IMR-90 (cell line): Measurements from ENCODE around the gene C11orf21. TPM values are rescaled to one million over a fixed set of nuclear protein-coding genes. Genes with fewer than 3 reads are reported as not detected.

Experiments
- ATAC-seq: fragments of 200-7000 bp; cut with Tn5 transposase; 2 replicates; pipeline ENCODE4 v1.9.1; 2020; ENCODE audit warnings: low read depth, mild to moderate bottlenecking, moderate library complexity
- BruUV-seq: library from RNA; stranded (reverse); fragments of 400-500 nt; replicated peaks from 2 replicates; lab custom pipeline; 2021; lab: Mats Ljungman, UMichigan
- CTCF ChIA-PET: fragments of 300-600 bp; formaldehyde crosslinking; extraction: SDS; loops from one replicate; lab custom pipeline; 2021; ENCODE audit warnings: antibody characterized with exemption; lab: Yijun Ruan, JAX
- POLR2A ChIA-PET: fragments of 300-600 bp; sonication (Branson Sonifier 250); formaldehyde crosslinking; loops from one replicate; lab custom pipeline; 2022; ENCODE audit warnings: antibody characterized with exemption; ENCODE audit not compliant: unreplicated experiment; lab: Charles Lee
- DNase-seq: peaks from one replicate; pipeline ENCODE4 v3.0.0; 2013
- H2AFZ ChIP-seq: replicated peaks from 2 replicates; pipeline ENCODE3; 2013; ENCODE audit warnings: low read length, mild to moderate bottlenecking; ENCODE audit not compliant: poor library complexity
- H2AK5ac ChIP-seq: 2 replicates; pipeline ENCODE4 v1.6.1; 2013; ENCODE audit warnings: low read depth, low read length, inconsistent platforms
- H2AK9ac ChIP-seq: replicated peaks from 2 replicates; pipeline ENCODE3; 2013; ENCODE audit warnings: mild to moderate bottlenecking, low read depth, low read length, moderate library complexity; ENCODE audit not compliant: poor library complexity
- H2BK120ac ChIP-seq: 2 replicates; pipeline ENCODE4 v1.6.1; 2013; ENCODE audit warnings: low read depth, low read length, inconsistent platforms
- H2BK15ac ChIP-seq: 3 replicates; pipeline ENCODE4 v1.6.1; 2013; ENCODE audit warnings: low read depth, low read length, inconsistent platforms
- H2BK20ac ChIP-seq: 2 replicates; pipeline ENCODE4 v1.6.1; 2013; ENCODE audit warnings: low read depth, mild to moderate bottlenecking, inconsistent platforms, low read length, moderate library complexity
- H2BK5ac ChIP-seq: 2 replicates; pipeline ENCODE4 v1.6.1; 2013; ENCODE audit warnings: mild to moderate bottlenecking, low read depth, low read length, inconsistent platforms; ENCODE audit not compliant: poor library complexity, severe bottlenecking
- H3K14ac ChIP-seq: replicated peaks from 2 replicates; pipeline ENCODE4 v1.6.1; 2013; ENCODE audit warnings: low read depth, low read length, inconsistent platforms
- H3K18ac ChIP-seq: 2 replicates; pipeline ENCODE4 v1.6.1; 2013; ENCODE audit warnings: low read depth, low read length, control low read depth
- H3K23ac ChIP-seq: 2 replicates; pipeline ENCODE4 v1.6.1; 2013; ENCODE audit warnings: low read depth, low read length, inconsistent platforms
- H3K27ac ChIP-seq: 2 replicates; pipeline ENCODE4 v1.5.1; 2013; ENCODE audit warnings: mild to moderate bottlenecking, control low read depth, low read length; ENCODE audit not compliant: insufficient read depth
- H3K27me3 ChIP-seq: 2 replicates; pipeline ENCODE4 v1.6.1; 2013; ENCODE audit warnings: low read length; ENCODE audit not compliant: control insufficient read depth, insufficient read depth
- H3K36me3 ChIP-seq: 2 replicates; pipeline ENCODE4 v1.6.1; 2013; ENCODE audit warnings: low read length, mixed read lengths; ENCODE audit not compliant: control insufficient read depth, insufficient read depth
- H3K4ac ChIP-seq: 2 replicates; pipeline ENCODE4 v1.6.1; 2013; ENCODE audit warnings: low read depth, low read length, inconsistent platforms
- H3K4me1 ChIP-seq: 2 replicates; pipeline ENCODE4 v1.6.1; 2013; ENCODE audit warnings: low read length, mixed read lengths; ENCODE audit not compliant: control insufficient read depth, insufficient read depth
- H3K4me2 ChIP-seq: 2 replicates; pipeline ENCODE4 v1.6.1; 2013; ENCODE audit warnings: low read depth, mild to moderate bottlenecking, control low read depth, low read length, moderate library complexity
- H3K4me3 ChIP-seq: 2 replicates; pipeline ENCODE4 v1.5.1; 2013; ENCODE audit warnings: low read depth, mild to moderate bottlenecking, control low read depth, low read length, moderate library complexity; ENCODE audit not compliant: insufficient read depth
- H3K56ac ChIP-seq: 2 replicates; pipeline ENCODE4 v1.6.1; 2013; ENCODE audit warnings: low read length, inconsistent platforms; ENCODE audit not compliant: insufficient read depth; ENCODE audit errors: extremely low read depth
- H3K79me1 ChIP-seq, 2 experiments: 2 replicates each; pipeline ENCODE4 v1.6.1; 2013; ENCODE audit warnings: low read length in 2 of 2, inconsistent platforms in 1 of 2, low read depth in 1 of 2
- H3K9ac ChIP-seq: 2 replicates; pipeline ENCODE4 v1.6.1; 2013; ENCODE audit warnings: low read depth, low read length, control low read depth
- H3K9me1 ChIP-seq: 2 replicates; pipeline ENCODE4 v1.6.1; 2013; ENCODE audit warnings: low read length, inconsistent platforms; ENCODE audit not compliant: insufficient read depth
- H3K9me3 ChIP-seq: 2 replicates; pipeline ENCODE4 v1.6.1; 2013; ENCODE audit warnings: low read length; ENCODE audit not compliant: control insufficient read depth, insufficient read depth
- H4K20me1 ChIP-seq: 2 replicates; pipeline ENCODE4 v1.6.1; 2013; ENCODE audit warnings: low read length, inconsistent platforms; ENCODE audit not compliant: insufficient read depth
- H4K5ac ChIP-seq: 2 replicates; pipeline ENCODE4 v1.6.1; 2013; ENCODE audit warnings: mild to moderate bottlenecking, low read depth, low read length, control low read depth
- H4K8ac ChIP-seq, 2 experiments: 2 replicates each; pipeline ENCODE4 v1.6.1; 2013; ENCODE audit warnings: low read depth in 2 of 2, low read length in 2 of 2, control low read depth in 1 of 2, inconsistent platforms in 1 of 2
- H4K91ac ChIP-seq: 2 replicates; pipeline ENCODE4 v1.6.1; 2013; ENCODE audit warnings: low read depth, low read length, inconsistent platforms; ENCODE audit not compliant: insufficient read depth
- ELK1 ChIP-seq: fragments of 150-350 bp; IDR thresholded peaks from 2 replicates; pipeline ENCODE4 v1.6.1; 2016; ENCODE audit warnings: low read depth, mild to moderate bottlenecking, low read length, moderate library complexity, borderline replicate concordance
- MAZ ChIP-seq: IDR thresholded peaks from 2 replicates; pipeline ENCODE4 v1.6.1; 2012; ENCODE audit warnings: low read depth, mild to moderate bottlenecking, low read length, improper control_type of control experiment, moderate library complexity, borderline replicate concordance
- MXI1 ChIP-seq: IDR thresholded peaks from 2 replicates; pipeline ENCODE4 v1.6.1; 2012; ENCODE audit warnings: low read depth, mild to moderate bottlenecking, low read length, moderate library complexity, borderline replicate concordance
- NFE2L2 ChIP-seq: fragments of 150-350 bp; IDR thresholded peaks from 2 replicates; pipeline ENCODE4 v1.6.1; 2016; ENCODE audit warnings: low read depth, mild to moderate bottlenecking, low read length
- POLR2A ChIP-seq: IDR thresholded peaks from 2 replicates; pipeline ENCODE4 v1.6.1; 2012; ENCODE audit warnings: mild to moderate bottlenecking, low read depth, low read length
- RAD21 ChIP-seq: IDR thresholded peaks from 2 replicates; pipeline ENCODE4 v1.6.1; 2012; ENCODE audit warnings: low read length, improper control_type of control experiment
- RCOR1 ChIP-seq: IDR thresholded peaks from 2 replicates; pipeline ENCODE4 v1.6.1; 2012; ENCODE audit warnings: mild to moderate bottlenecking, low read length, improper control_type of control experiment; ENCODE audit not compliant: insufficient replicate concordance
- RFX5 ChIP-seq: IDR thresholded peaks from 2 replicates; pipeline ENCODE4 v1.8.0; 2012; ENCODE audit warnings: low read depth, mild to moderate bottlenecking, low read length, moderate library complexity
- USF2 ChIP-seq: fragments of 150-350 bp; IDR thresholded peaks from 2 replicates; pipeline ENCODE4 v1.6.1; 2017; ENCODE audit warnings: mild to moderate bottlenecking, antibody characterized with exemption, low read length, low read depth
- WGBS, 2 experiments: methylation state at CpG; one replicate each; pipeline versions ENCODE4 v1.1.5 to v1.1.7; 2013; ENCODE audit warnings: missing lambda C conversion rate in 2 of 2; ENCODE audit not compliant: insufficient read length in 1 of 2; ENCODE audit errors: extremely low coverage in 2 of 2; 5-methylcytosine and 5-hydroxymethylcytosine counted together
- dilution Hi-C: fragments of 300-500 bp; cut with HindIII; formaldehyde crosslinking; loops from one replicate; pipeline ENCODE4 v1.14.3; 2018; ENCODE audit warnings: low sequenced_read_pairs; ENCODE audit not compliant: unreplicated experiment
- in situ Hi-C: fragments of 300-500 bp; cut with MboI; formaldehyde crosslinking; loops from 3 replicates; pipeline ENCODE4 v1.14.3; 2019; ENCODE audit warnings: low sequenced_read_pairs, inconsistent platforms, mixed read lengths
- intact Hi-C: fragments of 100-400 bp; cut with micrococcal nuclease; formaldehyde crosslinking; loops from 2 replicates; pipeline ENCODE4 v1.10.0; 2022
- polyA plus RNA-seq, 3 experiments: library from polyadenylated mRNA; depleted of rRNA; stranded (reverse); fragments of >200 nt; gene quantifications; 2 replicates each; pipeline ENCODE4 v1.2.3, GENCODE V29; 2012; ENCODE audit warnings: low replicate concordance in 1 of 3
- total RNA-seq: library from RNA; depleted of rRNA; stranded (reverse); fragments of >200 nt; gene quantifications from 2 replicates; pipeline ENCODE4 v1.2.3, GENCODE V29; 2012

C11orf21 gene
- total and polyA plus RNA-seq, 2 of the 4 experiments (the other 2 are of a cell fraction) = not detected

GRCh38 chr11:2320568-2321310 lies 19.0 kb upstream of the C11orf21 start:
- H3K9me1 ChIP-seq = no peaks in the 10 kb centered on the region
- H2AK9ac ChIP-seq = no peak overlapping the region
- no peaks in the 10 kb centered on the region for H3K36me3 ChIP-seq
- no peak for ATAC-seq
- CTCF ChIA-PET = no interaction called here
- no peak overlapping the region for H3K4ac ChIP-seq
- intact Hi-C loops (no loop called here), dilution Hi-C loops (no loop called here), in situ Hi-C loops (no loop called here)
- no peaks in the 10 kb centered on the region; the same call in 1 of the 2 replicates for H3K4me1 ChIP-seq
- DNase-seq = no peak
- H3K4me2 ChIP-seq = no peak overlapping the region
- no peak overlapping the region for H3K27ac ChIP-seq
- no peaks in the 10 kb centered on the region; the same call in 1 of the 2 replicates for H3K9me3 ChIP-seq
- no peak overlapping the region for H2AFZ ChIP-seq
- H2AK5ac ChIP-seq = no peak overlapping the region
- H2BK120ac ChIP-seq = no peak overlapping the region
- H3K9ac ChIP-seq = no peak overlapping the region
- no peak overlapping the region for H4K91ac ChIP-seq
- no peak overlapping the region for H4K5ac ChIP-seq
- peaks cover 14% of the 10 kb centered on the region for H3K27me3 ChIP-seq
- no TSS peak for BruUV-seq
- no peak overlapping the region for H3K56ac ChIP-seq
- no peak overlapping the region for H4K8ac ChIP-seq
- no peak overlapping the region for H3K23ac ChIP-seq
- no peak overlapping the region for H3K14ac ChIP-seq
- H3K4me3 ChIP-seq = no peak overlapping the region
- no peaks in the 10 kb centered on the region for H4K20me1 ChIP-seq
- H3K18ac ChIP-seq = no peak overlapping the region
- POLR2A ChIA-PET = no interaction called here
- TF ChIP-seq POLR2A (no peak), RCOR1 (no peak), RAD21 (no peak), MAZ (no peak), ELK1 (no peak), MXI1 (no peak), NFE2L2 (no peak), RFX5 (no peak), USF2 (no peak)
- 62% methylated on average over 8 of the region's 23 CpGs; no CpG with 5 or more reads in 1 of the 2 experiments for WGBS, 2 experiments
- H3K79me1 ChIP-seq = no peaks in the 10 kb centered on the region
- no peak overlapping the region for H2BK20ac ChIP-seq
- no peak overlapping the region for H2BK5ac ChIP-seq
- H2BK15ac ChIP-seq = no peak overlapping the region
